ENCODE data around the gene DNAJB1. TPM values are rescaled to one million over a fixed set of nuclear protein-coding genes. Genes with fewer than 3 reads are reported as not detected.
A peak's percentile ranks its signal among the peaks of the same experiment; 100 is the strongest.
"Not testable (repeated sequence)": the region's sequence is repeated elsewhere in the genome, so short reads cannot be mapped to it uniquely, and the experiment has no call there.

The DNAJB1 gene
- total RNA-seq, 1 experiment from 2014 or later, result 71.6 TPM

DNA sequence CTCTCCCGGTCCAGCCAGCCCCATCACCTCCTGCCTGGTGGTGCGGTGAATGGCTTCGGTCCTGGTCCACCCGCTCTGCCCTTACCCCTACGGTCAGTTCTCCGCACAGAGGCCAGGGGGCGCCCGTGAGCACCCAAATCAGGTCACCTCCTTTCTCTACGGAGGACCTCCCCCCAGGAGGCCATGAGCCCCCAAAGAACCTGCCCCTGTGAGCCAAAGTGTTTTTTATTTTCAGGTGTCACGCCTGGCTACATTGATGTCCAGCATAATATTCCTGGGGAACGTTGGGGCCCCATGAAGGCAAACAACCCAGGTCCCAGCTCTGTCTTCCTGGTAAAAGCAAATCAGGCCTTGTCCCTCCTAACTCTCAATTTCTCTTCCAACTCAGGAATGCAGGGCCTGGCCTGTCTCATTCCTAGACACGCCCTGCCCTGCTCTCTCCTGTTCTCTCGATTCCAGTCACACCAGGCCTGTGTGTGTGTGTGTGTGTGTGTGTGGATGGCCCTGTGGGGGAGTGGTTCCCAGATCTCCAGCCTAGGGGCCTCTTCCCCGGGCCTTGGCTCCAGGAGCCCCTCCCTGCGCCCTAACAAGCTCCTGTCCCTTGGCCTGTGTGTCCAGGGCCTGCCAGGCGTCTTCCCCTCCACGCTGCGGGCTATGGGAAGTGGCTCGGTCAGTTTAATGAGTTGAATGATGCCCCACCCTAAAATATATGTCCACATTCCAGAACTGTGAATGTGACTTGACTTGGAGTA, 12.5 kb downstream of the DNAJB1 start:
- Mint-ChIP-seq H3K27ac (ENCODE audit: low read depth, unreplicated experiment) (peak overlapping the region; percentile 96), H3K4me1 (ENCODE audit: insufficient read depth, unreplicated experiment) (peaks cover 33% of the 10 kb centered on the region), H3K36me3 (ENCODE audit: insufficient read depth, unreplicated experiment) (peaks cover 6% of the 10 kb centered on the region), H3K4me3 (ENCODE audit: unreplicated experiment) (peak overlapping the region; percentile 65), H3K9me3 (ENCODE audit: unreplicated experiment) (no peaks in the 10 kb centered on the region), H3K27me3 (ENCODE audit: insufficient read depth, unreplicated experiment) (no peaks in the 10 kb centered on the region)
- TF ChIP-seq, protein P1, sequence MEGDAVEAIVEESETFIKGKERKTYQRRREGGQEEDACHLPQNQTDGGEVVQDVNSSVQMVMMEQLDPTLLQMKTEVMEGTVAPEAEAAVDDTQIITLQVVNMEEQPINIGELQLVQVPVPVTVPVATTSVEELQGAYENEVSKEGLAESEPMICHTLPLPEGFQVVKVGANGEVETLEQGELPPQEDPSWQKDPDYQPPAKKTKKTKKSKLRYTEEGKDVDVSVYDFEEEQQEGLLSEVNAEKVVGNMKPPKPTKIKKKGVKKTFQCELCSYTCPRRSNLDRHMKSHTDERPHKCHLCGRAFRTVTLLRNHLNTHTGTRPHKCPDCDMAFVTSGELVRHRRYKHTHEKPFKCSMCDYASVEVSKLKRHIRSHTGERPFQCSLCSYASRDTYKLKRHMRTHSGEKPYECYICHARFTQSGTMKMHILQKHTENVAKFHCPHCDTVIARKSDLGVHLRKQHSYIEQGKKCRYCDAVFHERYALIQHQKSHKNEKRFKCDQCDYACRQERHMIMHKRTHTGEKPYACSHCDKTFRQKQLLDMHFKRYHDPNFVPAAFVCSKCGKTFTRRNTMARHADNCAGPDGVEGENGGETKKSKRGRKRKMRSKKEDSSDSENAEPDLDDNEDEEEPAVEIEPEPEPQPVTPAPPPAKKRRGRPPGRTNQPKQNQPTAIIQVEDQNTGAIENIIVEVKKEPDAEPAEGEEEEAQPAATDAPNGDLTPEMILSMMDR (IDR thresholded peaks at IDR 0.05; ENCODE audit: unreplicated experiment), result peak; percentile 85
- ChIA-PET POLR2A (interaction anchor here (0.6 to 15.7 kb wide), 14 partner anchors 8 to 653 kb away, joined by 3 to 203 read pairs (median 5); partner anchors contain the start of genes ADGRE5, ASF1B, DNAJB1 and GIPC1), CTCF (interaction anchor here (0.6 to 6.2 kb wide), 14 partner anchors 9 to 1557 kb away, joined by 3 to 53 read pairs (median 4); partner anchors contain the start of genes DNAJB1, GIPC1 and NDUFB7)
- BruUV-seq (replicated peaks), result TSS peak; percentile 90
- peak; percentile 89 for DNase-seq (ENCODE audit: unreplicated experiment)
- intact Hi-C loops (cut with micrococcal nuclease), result no loop called here

DNA sequence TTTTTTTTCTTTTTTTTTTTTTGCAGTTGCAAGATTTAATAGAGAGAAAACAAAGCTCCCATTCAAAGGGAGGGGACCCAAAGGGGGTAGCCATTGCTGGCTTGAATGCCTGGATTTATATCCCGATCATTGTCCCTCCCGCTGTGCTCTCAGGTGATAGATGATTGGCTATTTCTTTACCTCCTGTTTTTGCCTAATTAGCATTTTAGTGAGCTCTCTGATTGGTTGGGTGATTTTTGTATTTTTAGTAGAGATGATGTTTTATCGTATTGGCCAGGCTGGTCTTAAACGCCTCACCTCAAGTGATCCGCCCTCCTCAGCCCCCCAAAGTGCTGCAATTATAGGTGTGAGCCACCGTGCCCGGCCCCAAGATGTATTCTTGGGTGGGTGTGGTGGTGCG, 13.6 kb downstream of the DNAJB1 start:
- ChIA-PET POLR2A (interaction anchor here (0.6 to 15.7 kb wide), 6 partner anchors 7 to 377 kb away, joined by 3 to 203 read pairs (median 51); partner anchors contain the start of genes ASF1B, DNAJB1, GIPC1 and TECR), CTCF (interaction anchor here (0.6 to 6.2 kb wide), 13 partner anchors 8 to 611 kb away, joined by 3 to 53 read pairs (median 3); partner anchors contain the start of genes DNAJB1 and GIPC1)
- peaks cover 33% of the 10 kb centered on the region for H3K4me1 Mint-ChIP-seq (ENCODE audit: insufficient read depth, unreplicated experiment)
- DNase-seq (ENCODE audit: unreplicated experiment); H3K36me3 Mint-ChIP-seq (ENCODE audit: insufficient read depth, unreplicated experiment); H3K4me3 Mint-ChIP-seq (ENCODE audit: unreplicated experiment); BruUV-seq (replicated peaks); H3K27me3 Mint-ChIP-seq (ENCODE audit: insufficient read depth, unreplicated experiment); intact Hi-C loops (cut with micrococcal nuclease); H3K9me3 Mint-ChIP-seq (ENCODE audit: unreplicated experiment): not testable (repeated sequence)
- peak overlapping the region; percentile 96 for H3K27ac Mint-ChIP-seq (ENCODE audit: low read depth, unreplicated experiment)

DNA sequence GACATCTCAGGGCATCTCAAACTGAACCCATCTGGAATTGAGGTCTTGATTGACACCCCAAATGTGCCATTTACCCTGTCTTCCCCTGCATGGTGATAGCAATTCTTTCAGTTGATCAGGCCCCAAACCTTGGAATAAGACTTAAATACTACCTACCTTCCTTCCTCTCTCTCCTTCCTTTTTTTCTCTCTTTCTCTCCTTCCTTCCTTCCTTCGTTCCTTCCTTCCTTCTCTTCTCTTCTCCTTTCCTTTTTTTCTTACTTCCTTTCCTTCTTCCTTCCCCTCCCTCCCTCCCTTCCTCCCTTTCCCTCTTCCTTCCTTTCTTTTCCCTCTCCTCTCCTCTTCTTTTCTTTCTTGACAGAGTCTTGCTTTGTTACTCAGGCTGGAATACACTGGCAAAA, 14.9 kb downstream of the DNAJB1 start:
- CTCF ChIA-PET, result interaction anchor here (0.8 to 6.2 kb wide), 3 partner anchors 8 to 70 kb away, joined by 4 to 53 read pairs (median 4); partner anchors contain the start of gene DNAJB1
- Mint-ChIP-seq H3K9me3 (ENCODE audit: unreplicated experiment) (no peaks in the 10 kb centered on the region), H3K4me3 (ENCODE audit: unreplicated experiment) (no peak overlapping the region), H3K36me3 (ENCODE audit: insufficient read depth, unreplicated experiment) (peaks cover 6% of the 10 kb centered on the region), H3K27me3 (ENCODE audit: insufficient read depth, unreplicated experiment) (no peaks in the 10 kb centered on the region), H3K27ac (ENCODE audit: low read depth, unreplicated experiment) (no peak overlapping the region), H3K4me1 (ENCODE audit: insufficient read depth, unreplicated experiment) (peaks cover 33% of the 10 kb centered on the region)
- DNase-seq (ENCODE audit: unreplicated experiment), result no peak
- POLR2A ChIA-PET, result interaction anchor here (1.2 to 7.1 kb wide), 3 partner anchors 14 to 25 kb away, joined by 3 to 153 read pairs (median 97); partner anchors contain the start of genes DNAJB1 and TECR
- no TSS peak for BruUV-seq (replicated peaks)
- TF ChIP-seq, protein P1 (IDR thresholded peaks at IDR 0.05; ENCODE audit: unreplicated experiment), result no peak
- intact Hi-C loops (cut with micrococcal nuclease), result no loop called here

DNA sequence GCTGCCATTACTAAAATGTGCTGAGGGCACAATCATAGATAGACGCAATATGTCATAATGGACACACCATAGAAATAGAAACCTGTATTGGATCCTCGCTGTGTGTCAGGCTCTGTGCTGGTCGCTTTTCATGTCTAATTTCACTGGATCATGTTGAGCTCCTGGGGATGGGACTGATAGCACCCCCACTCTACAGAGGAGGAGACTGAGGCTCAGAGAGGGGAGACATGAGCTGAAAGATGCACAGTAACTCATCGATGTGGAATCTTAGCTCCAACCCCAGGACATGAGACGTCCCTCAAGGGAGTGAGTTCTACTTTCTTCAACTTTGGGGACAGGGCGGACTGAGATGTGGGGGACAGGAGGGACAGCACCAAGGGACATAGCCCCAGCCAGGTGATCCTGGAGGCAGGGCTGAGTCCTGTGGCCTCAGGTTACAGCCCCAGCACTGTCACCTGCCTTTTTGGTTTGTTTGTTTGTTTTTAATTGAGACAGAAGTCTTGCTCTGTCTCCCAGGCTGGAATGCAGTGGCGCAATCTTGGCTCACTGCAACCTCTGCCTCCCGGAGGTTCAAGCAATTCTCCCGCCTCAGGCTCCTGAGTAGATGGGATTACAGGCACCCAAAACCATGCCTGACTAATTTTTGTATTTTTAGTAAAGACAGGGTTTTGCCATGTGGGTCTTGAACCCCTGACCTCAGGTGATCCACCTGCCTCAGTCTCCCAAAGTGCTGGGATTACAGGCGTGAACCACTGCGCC, 15.7 kb downstream of the DNAJB1 start:
- peak overlapping the region; percentile 54 for H3K27ac Mint-ChIP-seq (ENCODE audit: low read depth, unreplicated experiment)
- H3K36me3 Mint-ChIP-seq (ENCODE audit: insufficient read depth, unreplicated experiment), result peaks cover 6% of the 10 kb centered on the region
- intact Hi-C loops (cut with micrococcal nuclease), result no loop called here
- TF ChIP-seq, protein P1 (IDR thresholded peaks at IDR 0.05; ENCODE audit: unreplicated experiment), result no peak
- no peaks in the 10 kb centered on the region for H3K27me3 Mint-ChIP-seq (ENCODE audit: insufficient read depth, unreplicated experiment)
- H3K4me3 Mint-ChIP-seq (ENCODE audit: unreplicated experiment), result no peak overlapping the region
- H3K4me1 Mint-ChIP-seq (ENCODE audit: insufficient read depth, unreplicated experiment), result peaks cover 36% of the 10 kb centered on the region
- CTCF ChIA-PET, result interaction anchor here (0.5 to 6.2 kb wide), 4 partner anchors 15 to 602 kb away, joined by 3 to 53 read pairs (median 4); partner anchors contain the start of gene DNAJB1
- peak; percentile 84 for DNase-seq (ENCODE audit: unreplicated experiment)
- POLR2A ChIA-PET, result interaction anchor here (0.9 to 7.1 kb wide), 5 partner anchors 9 to 83 kb away, joined by 3 to 153 read pairs (median 7); partner anchors contain the start of genes DDX39A, DNAJB1 and TECR
- H3K9me3 Mint-ChIP-seq (ENCODE audit: unreplicated experiment), result no peaks in the 10 kb centered on the region
- no TSS peak for BruUV-seq (replicated peaks)
